ENCODE measurements around the gene OLFML2A. TPM values are rescaled to one million over a fixed set of nuclear protein-coding genes. Genes with fewer than 3 reads are reported as not detected.
"Not testable (repeated sequence)": the region's sequence is repeated elsewhere in the genome, so short reads cannot be mapped to it uniquely, and the experiment has no call there.

The OLFML2A gene
- total RNA-seq, 1 donor from 2014 or later = 22.3 TPM

GRCh38 chr9:124839612-124840299 lies 62.8 kb downstream of the OLFML2A start:
- Histone ChIP-seq H3K36me3 (no peaks in the 10 kb centered on the region), H3K27me3 (ENCODE audit: low read depth) (no peaks in the 10 kb centered on the region), H3K9me3 (no peaks in the 10 kb centered on the region), H3K4me1 (peaks cover 11% of the 10 kb centered on the region), H3K27ac (no peak overlapping the region), H3K4me3 (no peak overlapping the region)
- intact Hi-C loops (cut with DNase I) = no loop called here
- TF ChIP-seq, protein P1, sequence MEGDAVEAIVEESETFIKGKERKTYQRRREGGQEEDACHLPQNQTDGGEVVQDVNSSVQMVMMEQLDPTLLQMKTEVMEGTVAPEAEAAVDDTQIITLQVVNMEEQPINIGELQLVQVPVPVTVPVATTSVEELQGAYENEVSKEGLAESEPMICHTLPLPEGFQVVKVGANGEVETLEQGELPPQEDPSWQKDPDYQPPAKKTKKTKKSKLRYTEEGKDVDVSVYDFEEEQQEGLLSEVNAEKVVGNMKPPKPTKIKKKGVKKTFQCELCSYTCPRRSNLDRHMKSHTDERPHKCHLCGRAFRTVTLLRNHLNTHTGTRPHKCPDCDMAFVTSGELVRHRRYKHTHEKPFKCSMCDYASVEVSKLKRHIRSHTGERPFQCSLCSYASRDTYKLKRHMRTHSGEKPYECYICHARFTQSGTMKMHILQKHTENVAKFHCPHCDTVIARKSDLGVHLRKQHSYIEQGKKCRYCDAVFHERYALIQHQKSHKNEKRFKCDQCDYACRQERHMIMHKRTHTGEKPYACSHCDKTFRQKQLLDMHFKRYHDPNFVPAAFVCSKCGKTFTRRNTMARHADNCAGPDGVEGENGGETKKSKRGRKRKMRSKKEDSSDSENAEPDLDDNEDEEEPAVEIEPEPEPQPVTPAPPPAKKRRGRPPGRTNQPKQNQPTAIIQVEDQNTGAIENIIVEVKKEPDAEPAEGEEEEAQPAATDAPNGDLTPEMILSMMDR (IDR thresholded peaks at IDR 0.05) = peak; percentile 44
- no peak for DNase-seq
- peak; percentile 30 to 40 for ATAC-seq

- Histone ChIP-seq H3K27ac (no peak overlapping the region), H3K9me3 (no peaks in the 10 kb centered on the region), H3K27me3 (ENCODE audit: low read depth) (no peaks in the 10 kb centered on the region), H3K36me3 (no peaks in the 10 kb centered on the region), H3K4me3 (no peak overlapping the region), H3K4me1 (peaks cover 5% of the 10 kb centered on the region)
- peak in 1 of 2 donors; percentile 13 for ATAC-seq
- TF ChIP-seq, protein P1 (IDR thresholded peaks at IDR 0.05) = peak; percentile 13
- DNase-seq = no peak
- intact Hi-C loops (cut with DNase I) = no loop called here
Measured at GRCh38 chr9:124840300-124840833, 63.4 kb downstream of the OLFML2A start.

- ATAC-seq = no peak
- no peaks in the 10 kb centered on the region for H3K27me3 ChIP-seq (ENCODE audit: low read depth)
- intact Hi-C loops (cut with DNase I) = no loop called here
Measured at GRCh38 chr9:124841075-124841821, 64.3 kb downstream of the OLFML2A start.

GRCh38 chr9:124843456-124844034 lies 66.6 kb downstream of the OLFML2A start:
- H3K36me3 ChIP-seq = no peaks in the 10 kb centered on the region
- H3K4me3 ChIP-seq = no peak overlapping the region
- H3K9me3 ChIP-seq = no peaks in the 10 kb centered on the region
- H3K27ac ChIP-seq = no peak overlapping the region
- intact Hi-C loops (cut with DNase I) = no loop called here
- no peaks in the 10 kb centered on the region for H3K27me3 ChIP-seq (ENCODE audit: low read depth)
- H3K4me1 ChIP-seq = no peaks in the 10 kb centered on the region
- TF ChIP-seq, protein P1 (IDR thresholded peaks at IDR 0.05) = no peak
- ATAC-seq = no peak
- DNase-seq = no peak

More at GRCh38 chr9:124841075-124841821, 64.3 kb downstream of the OLFML2A start:
- DNase-seq = no peak
- TF ChIP-seq, protein P1 (IDR thresholded peaks at IDR 0.05) = no peak
- no peaks in the 10 kb centered on the region for H3K4me1 ChIP-seq
- H3K27ac ChIP-seq = no peak overlapping the region
- no peak overlapping the region for H3K4me3 ChIP-seq
- H3K9me3 ChIP-seq = no peaks in the 10 kb centered on the region
- H3K36me3 ChIP-seq = no peaks in the 10 kb centered on the region

DNA sequence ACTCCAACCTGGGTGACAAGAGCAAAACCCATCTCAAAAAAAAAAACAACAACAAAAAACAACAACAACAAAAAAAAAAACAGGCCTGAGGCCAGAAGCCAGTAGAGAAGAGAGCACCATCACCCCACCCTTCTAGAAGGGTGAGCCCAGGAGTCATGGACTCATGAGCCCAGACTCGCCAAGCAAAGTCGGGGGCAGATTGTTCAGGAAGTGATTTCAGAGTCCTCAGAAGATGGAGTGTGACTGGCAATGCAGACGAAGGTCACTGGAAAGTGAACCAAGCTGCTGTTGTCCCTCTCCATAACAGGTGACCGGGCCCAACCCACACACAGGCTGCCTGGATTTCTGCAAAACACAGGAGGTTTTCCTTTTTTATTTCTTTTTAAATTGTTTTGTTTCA lies 67.4 kb downstream of the OLFML2A start:
- DNase-seq (no peak), ATAC-seq (no peak)
- Histone ChIP-seq H3K27me3 (ENCODE audit: low read depth) (no peaks in the 10 kb centered on the region), H3K4me1 (no peaks in the 10 kb centered on the region), H3K4me3 (no peak overlapping the region), H3K9me3 (no peaks in the 10 kb centered on the region), H3K27ac (no peak overlapping the region), H3K36me3 (no peaks in the 10 kb centered on the region)
- TF ChIP-seq, protein P1 (IDR thresholded peaks at IDR 0.05) = no peak
- intact Hi-C loops (cut with DNase I) = no loop called here

DNA sequence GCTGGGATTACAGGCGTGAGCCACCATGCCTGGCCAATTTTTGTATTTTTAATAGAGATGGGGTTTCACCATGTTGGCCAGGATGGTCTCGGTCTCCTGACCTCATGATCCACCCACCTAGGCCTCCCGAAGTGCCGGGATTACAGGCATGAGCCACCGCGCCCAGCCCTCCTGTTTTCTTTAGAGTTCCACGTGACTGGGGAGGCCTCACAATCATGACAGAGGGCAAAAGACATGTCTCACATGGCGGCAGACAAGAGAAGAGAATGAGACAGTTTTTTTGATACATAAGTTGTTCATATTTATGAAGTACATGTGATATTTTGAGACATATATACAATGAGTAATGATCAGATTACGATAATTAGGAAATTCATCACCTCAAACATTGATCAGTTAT lies 69.5 kb downstream of the OLFML2A start:
- H3K27ac ChIP-seq; DNase-seq; H3K4me3 ChIP-seq; intact Hi-C loops (cut with DNase I); H3K4me1 ChIP-seq; H3K36me3 ChIP-seq; H3K9me3 ChIP-seq; ATAC-seq; H3K27me3 ChIP-seq (ENCODE audit: low read depth): not testable (repeated sequence)
